Endothelial cell of umbilical vein (primary cell): Measurements from ENCODE around the gene ZNF736. TPM values are rescaled to one million over a fixed set of nuclear protein-coding genes. Genes with fewer than 3 reads are reported as not detected.

Source experiments
- BruUV-seq: library from RNA; stranded (reverse); fragments of 400-500 nt; replicated peaks from 2 replicates; lab custom pipeline; 2021; lab: Mats Ljungman, UMichigan
- CTCF ChIA-PET: fragments of 300-600, 350-600 bp; sonication (Branson Sonifier 250); formaldehyde crosslinking; loops from one replicate; lab custom pipeline; 2021; ENCODE audit warnings: antibody characterized with exemption, inconsistent platforms; lab: Charles Lee
- POLR2A ChIA-PET: fragments of 300-600, 350-600 bp; sonication (Branson Sonifier 250); formaldehyde crosslinking; loops from one replicate; lab custom pipeline; 2021; ENCODE audit warnings: antibody characterized with exemption, inconsistent platforms; lab: Charles Lee
- DNase-seq: peaks from one replicate; pipeline ENCODE4 v3.0.0-alpha.2; 2011; ENCODE audit warnings: low read depth, low spot score
- FAIRE-seq: peaks from 2 replicates; lab custom pipeline; 2011; peaks lifted over from hg19 to GRCh38; lab: Jason Lieb, UNC
- H2AFZ ChIP-seq: 2 replicates; pipeline ENCODE4 v1.6.0; 2012; ENCODE audit warnings: low read depth, low read length, control low read depth, inconsistent platforms
- H3K27ac ChIP-seq: 2 replicates; pipeline ENCODE4 v1.5.1; 2011; ENCODE audit warnings: low read depth, mild to moderate bottlenecking, control low read depth, low read length, moderate library complexity; ENCODE audit not compliant: insufficient read depth
- H3K27me3 ChIP-seq, 2 experiments: 2 replicates each; pipeline versions ENCODE4 v1.6.0 to v1.6.1; 2011; ENCODE audit warnings: low read length in 2 of 2, mixed read lengths in 1 of 2; ENCODE audit not compliant: control insufficient read depth in 2 of 2, insufficient read depth in 2 of 2
- H3K36me3 ChIP-seq, 2 experiments: 2 replicates in 1 of 2; 3 replicates in 1 of 2; pipeline ENCODE4 v1.5.1; 2011; ENCODE audit warnings: low read length in 2 of 2, mild to moderate bottlenecking in 1 of 2, moderate library complexity in 1 of 2; ENCODE audit not compliant: control insufficient read depth in 2 of 2, insufficient read depth in 2 of 2; ENCODE audit errors: extremely low read depth in 1 of 2
- H3K4me1 ChIP-seq: 3 replicates; pipeline ENCODE4 v1.5.1; 2011; ENCODE audit warnings: mild to moderate bottlenecking, low read length; ENCODE audit not compliant: control insufficient read depth, insufficient read depth; ENCODE audit errors: extremely low read depth
- H3K4me2 ChIP-seq: 2 replicates; pipeline ENCODE4 v1.6.1; 2011; ENCODE audit warnings: low read length, control low read depth, mixed read lengths; ENCODE audit not compliant: insufficient read depth
- H3K4me3 ChIP-seq, 3 experiments: fragments of 200-600 bp in 1 of 3; sonication (generic), shearing (Covaris generic) in 1 of 3; replicated peaks in 1 of 3; 2 replicates each; pipeline ENCODE4 v1.5.1; 2011 to 2016; ENCODE audit warnings: control low read depth in 3 of 3, low read length in 3 of 3, mild to moderate bottlenecking in 2 of 3, inconsistent platforms in 1 of 3, low read depth in 1 of 3, moderate library complexity in 1 of 3; ENCODE audit not compliant: insufficient read depth in 1 of 3
- H3K79me2 ChIP-seq: 2 replicates; pipeline ENCODE4 v1.6.0; 2012; ENCODE audit warnings: low read length, inconsistent platforms; ENCODE audit not compliant: control insufficient read depth, insufficient read depth
- H3K9ac ChIP-seq: replicated peaks from 2 replicates; pipeline ENCODE3; 2011; ENCODE audit warnings: low read length, control low read depth; ENCODE audit not compliant: insufficient read depth; ENCODE audit errors: extremely low read depth
- H3K9me1 ChIP-seq: replicated peaks from 3 replicates; pipeline ENCODE4 v1.6.0; 2011; ENCODE audit warnings: mild to moderate bottlenecking, low read length; ENCODE audit not compliant: control insufficient read depth, insufficient read depth; ENCODE audit errors: extremely low read depth
- H3K9me3 ChIP-seq: replicated peaks from 2 replicates; pipeline ENCODE4 v1.5.1; 2012; ENCODE audit warnings: low read length, inconsistent platforms; ENCODE audit not compliant: control insufficient read depth, insufficient read depth
- H4K20me1 ChIP-seq: replicated peaks from 2 replicates; pipeline ENCODE3; 2011; ENCODE audit warnings: mild to moderate bottlenecking, low read length; ENCODE audit not compliant: control insufficient read depth, insufficient read depth; ENCODE audit errors: extremely low read depth
- CTCF ChIP-seq, 2 donors: IDR thresholded peaks; 1 replicate in 1 of 2; 2 replicates in 1 of 2; pipeline ENCODE4 v1.5.1; 2011; ENCODE audit warnings: low read length in 2 of 2, mild to moderate bottlenecking in 2 of 2, moderate library complexity in 2 of 2, control low read depth in 1 of 2, inconsistent platforms in 1 of 2, low read depth in 1 of 2; ENCODE audit not compliant: insufficient read depth in 1 of 2; ENCODE audit errors: extremely low read depth in 1 of 2
- EZH2 ChIP-seq: IDR thresholded peaks from 2 replicates; pipeline ENCODE4 v1.6.1; 2012; ENCODE audit warnings: borderline replicate concordance, low read depth, mild to moderate bottlenecking, moderate library complexity, low read length, inconsistent platforms; ENCODE audit not compliant: severe bottlenecking
- FOS ChIP-seq: IDR thresholded peaks from 2 replicates; pipeline ENCODE4 v1.6.1; 2011; ENCODE audit warnings: mild to moderate bottlenecking, low read length, moderate library complexity, borderline replicate concordance; ENCODE audit not compliant: insufficient read depth
- GATA2 ChIP-seq: IDR thresholded peaks from 2 replicates; pipeline ENCODE4 v1.7.0; 2011; ENCODE audit warnings: low read depth, mild to moderate bottlenecking, moderate library complexity, mixed read lengths, low read length; ENCODE audit not compliant: insufficient read length, insufficient read depth
- MAX ChIP-seq: IDR thresholded peaks from 2 replicates; pipeline ENCODE4 v1.6.1; 2011; ENCODE audit not compliant: insufficient read depth, insufficient read length
- MYC ChIP-seq: IDR thresholded peaks from one replicate; pipeline ENCODE4 v1.6.1; 2011; ENCODE audit warnings: mild to moderate bottlenecking, low read depth, low read length
- POLR2A ChIP-seq: IDR thresholded peaks from 2 replicates; pipeline ENCODE4 v1.6.1; 2012; ENCODE audit warnings: low read depth, mild to moderate bottlenecking, control low read depth, low read length
- dilution Hi-C: fragments of 300-500 bp; cut with MboI; formaldehyde crosslinking; loops from one replicate; pipeline ENCODE4 v1.15.0; 2019; ENCODE audit warnings: low sequenced_read_pairs; ENCODE audit not compliant: extremely low pct_ligation_motif_present
- intact Hi-C: fragments of 100-400 bp; cut with micrococcal nuclease; formaldehyde crosslinking; loops from one replicate; pipeline ENCODE4 v1.10.0; 2022
- polyA plus RNA-seq, 4 experiments: library from polyadenylated mRNA; depleted of rRNA in 3 of 4; stranded (reverse) in 3 of 4; unstranded in 1 of 4; fragments of >200 nt; gene quantifications; 2 replicates each; pipeline versions ENCODE4 v1.2.1 to v1.2.3, GENCODE V29; 2011 to 2012; ENCODE audit warnings: missing spikeins in 1 of 4
- total RNA-seq: library from RNA; stranded (reverse); gene quantifications from 2 replicates; pipeline ENCODE4 v1.2.3, GENCODE V29; 2021

The ZNF736 gene
- total and polyA plus RNA-seq, 2 donors (not counting 3 experiments of a cell fraction or from before 2014, with no cell fraction given) = 1.2 to 9.0 TPM

GRCh38 chr7:64266341-64266919 lies 47.3 kb upstream of the ZNF736 start:
- no peaks in the 10 kb centered on the region for H3K4me1 ChIP-seq
- no peak for FAIRE-seq
- no peak overlapping the region for H3K9ac ChIP-seq
- no peak for DNase-seq
- H3K79me2 ChIP-seq = no peaks in the 10 kb centered on the region
- H2AFZ ChIP-seq = no peak overlapping the region
- H3K36me3 ChIP-seq = no peaks in the 10 kb centered on the region
- TF ChIP-seq FOS (no peak), EZH2 (no peak), MYC (no peak), CTCF (IDR thresholded peaks at IDR 0.05; ENCODE audit: extremely low read depth in 1 of 2, insufficient read depth in 1 of 2, low read depth in 1 of 2, low read length in 2 of 2) (no peak), POLR2A (no peak), MAX (no peak), GATA2 (no peak)
- no peaks in the 10 kb centered on the region for H4K20me1 ChIP-seq
- ChIA-PET POLR2A (no interaction called here), CTCF (no interaction called here)
- no TSS peak for BruUV-seq
- no peak overlapping the region for H3K27ac ChIP-seq
- H3K27me3 ChIP-seq = no peaks in the 10 kb centered on the region
- intact Hi-C loops = no loop called here
- H3K9me1 ChIP-seq = no peaks in the 10 kb centered on the region
- peaks cover 8% of the 10 kb centered on the region for H3K9me3 ChIP-seq
- no peak overlapping the region for H3K4me3 ChIP-seq
- H3K4me2 ChIP-seq = no peak overlapping the region
- dilution Hi-C loops = no loop called here
